Measurements from ENCODE around the gene NAAA. TPM values are rescaled to one million over a fixed set of nuclear protein-coding genes. Genes with fewer than 3 reads are reported as not detected.
A peak's percentile ranks its signal among the peaks of the same experiment; 100 is the strongest.

Gene NAAA
- total and polyA plus RNA-seq, 2 of the 13 experiments (the other 11 are each of a cell fraction or from before 2014, with no cell fraction given) = 22.4 to 24.6 TPM

- TF ChIP-seq ZNF318 (CRISPR knock-in tag; IDR thresholded peaks at IDR 0.05) (peak; percentile 67; the same call in 1 of the 2 replicates), HDAC6 (IDR thresholded peaks at IDR 0.05; ENCODE audit: low read depth, low read length) (no peak), ZFX (CRISPR knock-in tag; IDR thresholded peaks at IDR 0.05; ENCODE audit: low read depth) (peak; percentile 64; the same call in 1 of the 2 replicates), ZNF547 (CRISPR knock-in tag; IDR thresholded peaks at IDR 0.05) (peak; percentile 66; the same call in 1 of the 2 replicates), ZNF670 (CRISPR knock-in tag; IDR thresholded peaks at IDR 0.05; ENCODE audit: borderline replicate concordance) (no peak), ZNF496 (CRISPR knock-in tag; IDR thresholded peaks at IDR 0.05; ENCODE audit: insufficient replicate concordance) (no peak), ZKSCAN8 (CRISPR knock-in tag; IDR thresholded peaks at IDR 0.05; ENCODE audit: borderline replicate concordance) (no peak), KDM4B (CRISPR knock-in tag; IDR thresholded peaks at IDR 0.05) (no peak), ZNF296 (CRISPR knock-in tag; conservative IDR thresholded peaks at IDR 0.05) (no peak), PCBP2 (optimal IDR thresholded peaks at IDR 0.05; ENCODE audit: low read depth, low read length, poor library complexity, severe bottlenecking) (no peak), AHR (CRISPR knock-in tag; IDR thresholded peaks at IDR 0.05) (peak; percentile 23; the same call in 1 of the 2 replicates), ZSCAN22 (CRISPR knock-in tag; IDR thresholded peaks at IDR 0.05) (no peak), ZNF589 (CRISPR knock-in tag; conservative IDR thresholded peaks at IDR 0.05) (no peak), PAXIP1 (CRISPR knock-in tag; conservative IDR thresholded peaks at IDR 0.05) (peak; percentile 54; the same call in 1 of the 2 replicates), ZNF275 (CRISPR knock-in tag; IDR thresholded peaks at IDR 0.05; ENCODE audit: borderline replicate concordance) (no peak)
Measured at GRCh38 chr4:75940692-75941253, at the start of gene NAAA (continued).

Data from HepG2 (cell line).